Fibroblast of skin of back (primary cell): Measurements from ENCODE around the gene IQSEC1.
"Not testable (repeated sequence)": the region's sequence is repeated elsewhere in the genome, so short reads cannot be mapped to it uniquely, and the experiment has no call there.

ENCODE experiments used
- DNase-seq: peaks from one replicate; pipeline ENCODE4 v3.0.0-alpha.2; 2013

The IQSEC1 gene

DNA sequence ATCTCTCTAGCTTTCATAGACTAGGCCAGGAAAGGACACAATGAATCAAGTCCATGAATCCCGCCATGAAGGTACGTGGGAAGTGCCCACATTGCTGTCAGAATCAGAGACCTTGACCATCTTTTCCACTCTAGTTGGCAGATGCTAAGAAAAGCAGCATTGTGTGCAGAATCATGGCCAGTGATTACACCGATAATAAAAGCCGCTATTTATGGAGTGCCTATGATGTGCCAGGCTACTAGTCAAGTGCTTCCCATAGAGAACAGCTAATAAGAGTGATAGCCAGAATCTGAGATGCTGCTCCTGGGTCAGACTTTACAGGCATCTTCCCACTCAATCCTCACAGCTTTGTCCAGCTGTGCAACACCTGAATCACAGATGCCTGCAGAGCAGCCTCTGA is 218.7 kb downstream of the IQSEC1 start:
- no peak for DNase-seq

DNA sequence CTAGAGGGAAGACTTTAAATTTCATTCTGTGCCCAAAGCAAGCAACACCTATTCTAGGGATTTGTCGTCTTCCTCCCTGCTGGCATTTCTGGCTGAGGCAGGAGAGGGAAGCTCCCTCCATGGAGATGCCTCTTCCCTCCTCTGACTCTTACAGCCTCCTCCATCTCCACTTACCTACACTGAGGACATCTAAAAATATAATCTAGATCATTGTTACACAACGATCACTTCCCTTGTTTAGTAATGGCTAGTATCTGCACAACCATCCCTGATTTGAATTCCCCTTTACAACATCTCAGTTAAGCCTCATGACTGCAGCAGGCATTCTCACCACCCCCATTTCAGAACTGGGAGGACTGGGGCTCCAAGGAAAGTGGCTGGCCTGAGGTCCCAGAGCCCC is 219.4 kb downstream of the IQSEC1 start:
- not testable (repeated sequence) for DNase-seq

DNA sequence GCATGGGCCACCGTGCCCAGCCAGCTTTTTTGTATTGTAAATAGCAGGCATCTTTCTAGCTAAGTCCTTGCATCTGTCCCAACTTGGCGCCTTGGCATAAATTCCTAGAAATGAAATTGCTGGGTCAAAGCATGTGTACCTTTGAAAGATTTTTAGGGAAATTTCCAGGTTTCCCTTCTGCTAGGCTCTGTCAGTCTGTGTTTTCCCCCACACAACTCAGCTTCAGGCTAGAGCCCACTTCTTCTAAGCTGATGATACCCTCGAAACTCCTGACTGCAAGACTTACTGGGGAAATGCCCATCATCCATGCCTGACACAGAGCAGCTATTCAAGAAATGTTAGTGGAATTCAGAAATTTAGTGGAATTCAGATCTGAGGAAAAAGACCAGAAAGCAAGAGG is 221.0 kb downstream of the IQSEC1 start:
- DNase-seq = no peak
